Body of pancreas (tissue), 4 donors: ENCODE measurements around the gene CEACAM20. TPM values are rescaled to one million over a fixed set of nuclear protein-coding genes. Genes with fewer than 3 reads are reported as not detected.

Experiments
- ATAC-seq: fragments of 150-250 bp; one replicate; pipeline ENCODE4 v1.9.1; 2016
- DNase-seq, 4 donors: peaks; one replicate each; pipeline ENCODE4 v3.0.0-alpha.2; 2019
- H3K27ac ChIP-seq, 4 donors: fragments of 200-600 bp; sonication (generic); 1 replicate in 3 of 4; 2 replicates in 1 of 4; pipeline versions ENCODE4 v1.5.1 to v1.6.1; 2016 to 2019; ENCODE audit warnings: mild to moderate bottlenecking in 1 of 4, mixed read lengths in 1 of 4, moderate library complexity in 1 of 4
- H3K27me3 ChIP-seq, 2 donors: fragments of 200-600 bp; sonication (generic); one replicate each; pipeline ENCODE4 v1.6.0; 2016; ENCODE audit warnings: mild to moderate bottlenecking in 1 of 2
- H3K36me3 ChIP-seq, 2 donors: fragments of 200-600 bp; sonication (generic); replicated peaks in 1 of 2; 2 replicates each; pipeline ENCODE4 v1.5.1; 2016; ENCODE audit warnings: low read depth in 2 of 2; ENCODE audit not compliant: insufficient read depth in 1 of 2
- H3K4me1 ChIP-seq: fragments of 200-600 bp; sonication (generic); one replicate; pipeline ENCODE4 v1.6.0; 2016
- H3K4me3 ChIP-seq, 2 donors: fragments of 200-600 bp; sonication (generic); 1 replicate in 1 of 2; 2 replicates in 1 of 2; pipeline ENCODE4 v1.5.1; 2016 to 2019
- H3K9me3 ChIP-seq, 3 donors: fragments of 200-600 bp; sonication (generic); 1 replicate in 2 of 3; 2 replicates in 1 of 3; pipeline ENCODE4 v1.5.1; 2016
- POLR2A ChIP-seq, 3 donors: fragments of 450-650 bp; IDR thresholded peaks; one replicate each; pipeline ENCODE4 v1.6.1; 2016; ENCODE audit warnings: antibody characterized with exemption in 3 of 3, mild to moderate bottlenecking in 2 of 3
- WGBS, 2 donors: methylation state at CpG; one replicate each; pipeline ENCODE4 v1.1.5; 2017; 5-methylcytosine and 5-hydroxymethylcytosine counted together
- intact Hi-C: fragments of 100-400 bp; cut with DNase I; formaldehyde crosslinking; loops from one replicate; pipeline ENCODE4 v1.15.1; 2023
- total RNA-seq, 2 donors: library from RNA; depleted of rRNA; stranded (reverse); fragments of >200 nt; gene quantifications; one replicate each; pipeline ENCODE4 v1.1.0, GENCODE V29; 2016
- TF ChIP-seq, protein P1 (sequence below), 7 experiments: fragments of 450-650 bp in 4 of 7; fragments of 200-600 bp in 3 of 7; sonication (generic) in 3 of 7; IDR thresholded peaks; one replicate each; pipeline ENCODE4 v1.5.1; 2016 to 2019; ENCODE audit warnings: antibody characterized with exemption in 7 of 7

The CEACAM20 gene
- total RNA-seq, 2 donors from 2014 or later, result not detected

GRCh38 chr19:44517146-44517545 lies 12.3 kb downstream of the CEACAM20 start:
- intact Hi-C loops, result no loop called here
- H3K9me3 ChIP-seq, result no peaks in the 10 kb centered on the region
- 66 to 68% methylated on average over 6 to 7 of the region's 7 CpGs for WGBS, 2 donors
- ATAC-seq (no peak), DNase-seq (no peak)
- no peaks in the 10 kb centered on the region for H3K4me1 ChIP-seq
- TF ChIP-seq, protein P1, sequence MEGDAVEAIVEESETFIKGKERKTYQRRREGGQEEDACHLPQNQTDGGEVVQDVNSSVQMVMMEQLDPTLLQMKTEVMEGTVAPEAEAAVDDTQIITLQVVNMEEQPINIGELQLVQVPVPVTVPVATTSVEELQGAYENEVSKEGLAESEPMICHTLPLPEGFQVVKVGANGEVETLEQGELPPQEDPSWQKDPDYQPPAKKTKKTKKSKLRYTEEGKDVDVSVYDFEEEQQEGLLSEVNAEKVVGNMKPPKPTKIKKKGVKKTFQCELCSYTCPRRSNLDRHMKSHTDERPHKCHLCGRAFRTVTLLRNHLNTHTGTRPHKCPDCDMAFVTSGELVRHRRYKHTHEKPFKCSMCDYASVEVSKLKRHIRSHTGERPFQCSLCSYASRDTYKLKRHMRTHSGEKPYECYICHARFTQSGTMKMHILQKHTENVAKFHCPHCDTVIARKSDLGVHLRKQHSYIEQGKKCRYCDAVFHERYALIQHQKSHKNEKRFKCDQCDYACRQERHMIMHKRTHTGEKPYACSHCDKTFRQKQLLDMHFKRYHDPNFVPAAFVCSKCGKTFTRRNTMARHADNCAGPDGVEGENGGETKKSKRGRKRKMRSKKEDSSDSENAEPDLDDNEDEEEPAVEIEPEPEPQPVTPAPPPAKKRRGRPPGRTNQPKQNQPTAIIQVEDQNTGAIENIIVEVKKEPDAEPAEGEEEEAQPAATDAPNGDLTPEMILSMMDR (IDR thresholded peaks at IDR 0.05), result no peak
- no peak for TF ChIP-seq POLR2A (IDR thresholded peaks at IDR 0.05)
- no peak overlapping the region for H3K4me3 ChIP-seq
- no peak overlapping the region for H3K27ac ChIP-seq
- no peaks in the 10 kb centered on the region for H3K36me3 ChIP-seq
- H3K27me3 ChIP-seq, result no peaks in the 10 kb centered on the region

DNA sequence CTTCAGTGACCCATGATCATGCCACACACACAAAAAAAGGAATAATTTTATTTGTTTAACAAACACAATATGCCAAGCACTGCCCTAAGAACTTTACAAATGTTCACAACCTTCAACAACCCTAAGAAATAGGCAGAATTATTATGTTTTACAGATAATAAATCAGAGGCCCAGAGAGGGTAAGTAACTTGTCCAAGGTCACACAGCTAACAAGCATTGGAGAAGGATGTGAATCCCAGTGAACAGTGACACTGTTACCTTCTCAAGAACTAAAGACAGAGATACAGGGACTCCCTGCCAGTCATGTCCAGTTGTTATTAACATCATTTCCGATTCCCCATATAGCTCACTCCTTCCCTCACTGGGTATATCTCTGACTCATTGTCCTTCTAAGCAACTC lies 13.6 kb downstream of the CEACAM20 start:
- no peak overlapping the region for H3K27ac ChIP-seq
- intact Hi-C loops, result no loop called here
- no peaks in the 10 kb centered on the region for H3K27me3 ChIP-seq
- TF ChIP-seq, protein P1 (IDR thresholded peaks at IDR 0.05), result no peak
- TF ChIP-seq POLR2A (IDR thresholded peaks at IDR 0.05), result no peak
- H3K36me3 ChIP-seq, result no peaks in the 10 kb centered on the region
- no peaks in the 10 kb centered on the region for H3K9me3 ChIP-seq
- no peak for DNase-seq
- no peak overlapping the region for H3K4me3 ChIP-seq
- no peak for ATAC-seq
- no peaks in the 10 kb centered on the region for H3K4me1 ChIP-seq
- 68 to 88% methylated on average over 1 of the region's 1 CpG for WGBS, 2 donors

DNA sequence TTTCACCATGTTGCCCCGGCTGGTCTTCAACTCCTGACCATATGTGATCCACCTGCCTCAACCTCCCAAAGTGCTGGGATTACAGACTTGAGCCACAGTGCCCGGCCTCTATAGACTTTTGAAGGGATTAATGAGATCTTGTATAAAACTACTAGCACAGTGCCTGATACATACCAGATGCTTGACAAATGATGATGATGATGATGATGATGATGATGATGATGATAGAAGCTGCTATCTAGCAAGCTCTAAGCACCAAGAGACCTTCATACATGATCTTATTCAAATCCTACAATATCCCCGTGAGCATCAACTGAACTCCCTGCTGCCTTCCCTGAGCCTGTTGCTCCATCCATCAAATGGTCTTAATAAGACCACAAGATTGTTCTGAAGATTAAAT lies 14.4 kb downstream of the CEACAM20 start:
- DNase-seq, result no peak
- WGBS, 2 donors, result 64 to 66% methylated on average over 3 of the region's 3 CpGs
- H3K4me1 ChIP-seq, result no peaks in the 10 kb centered on the region
- no peak overlapping the region for H3K27ac ChIP-seq
- no peaks in the 10 kb centered on the region for H3K9me3 ChIP-seq
- H3K4me3 ChIP-seq, result no peak overlapping the region
- no peaks in the 10 kb centered on the region for H3K27me3 ChIP-seq
- intact Hi-C loops, result no loop called here
- TF ChIP-seq POLR2A (IDR thresholded peaks at IDR 0.05), result no peak
- TF ChIP-seq, protein P1 (IDR thresholded peaks at IDR 0.05), result no peak
- no peak for ATAC-seq
- no peaks in the 10 kb centered on the region for H3K36me3 ChIP-seq

- H3K36me3 ChIP-seq, result no peaks in the 10 kb centered on the region
- H3K4me1 ChIP-seq, result no peaks in the 10 kb centered on the region
- H3K27me3 ChIP-seq, result no peaks in the 10 kb centered on the region
- H3K4me3 ChIP-seq, result no peak overlapping the region
- no peak for ATAC-seq
- no peak overlapping the region for H3K27ac ChIP-seq
- intact Hi-C loops, result no loop called here
- DNase-seq, result no peak
- no peak for TF ChIP-seq POLR2A (IDR thresholded peaks at IDR 0.05)
- TF ChIP-seq, protein P1 (IDR thresholded peaks at IDR 0.05), result peak in 1 of 7 experiments; percentile 10
- H3K9me3 ChIP-seq, result no peaks in the 10 kb centered on the region
- WGBS, 2 donors, result 22 to 27% methylated on average over 12 of the region's 12 CpGs
Observed at GRCh38 chr19:44512326-44513298, 16.9 kb downstream of the CEACAM20 start.
